HUES64 (cell line): ENCODE measurements around the gene PCBD2. TPM values are rescaled to one million over a fixed set of nuclear protein-coding genes. Genes with fewer than 3 reads are reported as not detected.
A peak's percentile ranks its signal among the peaks of the same experiment; 100 is the strongest.
"Not testable (repeated sequence)": the region's sequence is repeated elsewhere in the genome, so short reads cannot be mapped to it uniquely, and the experiment has no call there.

Experiments used
- H3K27ac ChIP-seq: 2 replicates; pipeline ENCODE4 v1.7.0; 2013; ENCODE audit warnings: low read depth, low read length, inconsistent platforms
- H3K27me3 ChIP-seq: 2 replicates; pipeline ENCODE4 v1.6.1; 2013; ENCODE audit warnings: mild to moderate bottlenecking, low read length; ENCODE audit not compliant: insufficient read depth
- H3K36me3 ChIP-seq: 2 replicates; pipeline ENCODE4 v1.6.1; 2013; ENCODE audit warnings: mild to moderate bottlenecking, low read length; ENCODE audit not compliant: insufficient read depth
- H3K4me1 ChIP-seq: 2 replicates; pipeline ENCODE4 v1.6.1; 2013; ENCODE audit warnings: mild to moderate bottlenecking, low read length, moderate library complexity; ENCODE audit not compliant: insufficient read depth
- H3K4me3 ChIP-seq: 2 replicates; pipeline ENCODE4 v1.5.1; 2013; ENCODE audit warnings: mild to moderate bottlenecking, low read length, moderate library complexity
- H3K9ac ChIP-seq: 2 replicates; pipeline ENCODE4 v1.6.1; 2013; ENCODE audit warnings: mild to moderate bottlenecking, low read depth, low read length
- H3K9me3 ChIP-seq: 2 replicates; pipeline ENCODE4 v1.6.1; 2013; ENCODE audit warnings: low read depth, low read length; ENCODE audit not compliant: insufficient read depth
- WGBS: fragments of 150-250, 120-280 bp; methylation state at CpG from one replicate; pipeline ENCODE4 v1.1.7; 2013; ENCODE audit warnings: missing lambda C conversion rate; 5-methylcytosine and 5-hydroxymethylcytosine counted together
- polyA plus RNA-seq, 2 experiments: library from polyadenylated mRNA; stranded (reverse); fragments of 50-300 nt; gene quantifications; one replicate each; pipeline ENCODE4 v1.2.3, GENCODE V29; 2013

The PCBD2 gene
- polyA plus RNA-seq (2013, experiment 1 of 2) = 5.6 TPM
- polyA plus RNA-seq (2013, experiment 2 of 2) = 6.1 TPM

DNA sequence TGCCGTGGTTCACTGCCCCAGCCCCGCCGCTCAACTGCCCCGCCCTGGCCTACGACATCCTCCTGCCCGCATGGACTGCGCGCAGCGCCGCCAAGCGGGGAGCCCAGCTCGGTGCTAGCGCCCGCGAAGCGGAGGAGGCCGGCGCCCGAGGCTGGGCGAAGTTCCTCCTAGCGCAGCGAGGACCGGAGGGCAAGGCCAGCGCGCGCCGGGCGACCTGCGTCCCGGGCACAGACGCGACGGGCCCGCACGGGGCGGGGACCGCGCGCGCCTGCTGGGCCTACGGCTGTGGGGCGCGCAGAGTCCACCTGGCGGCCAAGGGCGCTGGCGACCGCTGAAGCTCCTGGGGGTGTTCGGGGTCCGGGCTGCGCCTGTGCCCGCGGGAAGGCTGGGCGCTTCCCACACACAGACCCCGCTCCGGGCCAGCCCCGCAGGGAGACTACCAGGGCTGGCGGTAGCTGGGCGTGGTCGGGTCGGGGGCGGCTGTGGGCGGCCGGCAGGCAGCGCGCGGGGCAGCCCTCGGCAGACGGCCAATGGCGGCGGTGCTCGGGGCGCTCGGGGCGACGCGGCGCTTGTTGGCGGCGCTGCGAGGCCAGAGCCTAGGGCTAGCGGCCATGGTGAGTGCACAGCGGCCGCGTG, at the start of gene PCBD2:
PCBD2 (plus strand) TSS at position 522 of the 636 bp plus-strand sequence; CDS start at position 531, 9 bp downstream.
- H3K4me3 ChIP-seq = peak within 1 kb of the TSS; percentile 97
- no peaks in the 10 kb centered on the region; the same call in 1 of the 2 replicates for H3K4me1 ChIP-seq
- peak within 1 kb of the TSS; percentile 95 for H3K27ac ChIP-seq
- under 1% methylated on average over 84 of the region's 84 CpGs for WGBS
- no peaks in the 10 kb centered on the region for H3K27me3 ChIP-seq
- no peaks in the 10 kb centered on the region for H3K9me3 ChIP-seq
- peaks cover 6% of the 10 kb centered on the region for H3K36me3 ChIP-seq
- H3K9ac ChIP-seq = peak within 1 kb of the TSS; percentile 96

DNA sequence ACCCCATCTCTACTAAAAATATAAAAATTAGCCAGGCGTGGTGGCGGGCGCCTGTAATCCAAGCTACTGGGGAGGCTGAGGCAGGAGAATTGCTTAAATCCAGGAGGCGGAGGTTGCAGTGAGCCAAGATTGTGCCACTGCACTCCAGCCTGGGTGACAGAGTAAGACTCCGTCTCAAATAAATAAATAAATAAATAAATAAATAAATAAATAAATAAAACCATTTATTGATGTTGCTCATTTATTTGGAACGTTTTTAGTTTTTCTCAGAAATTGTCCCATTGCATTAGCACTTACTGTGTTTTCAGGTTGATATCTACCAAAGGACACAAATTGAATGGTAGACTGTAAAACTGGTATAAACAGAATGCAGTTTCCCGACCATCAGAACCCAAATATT, 48.5 kb upstream of the PCBD2 start:
- not testable (repeated sequence) for H3K4me1 ChIP-seq, H3K27ac ChIP-seq, H3K4me3 ChIP-seq, H3K9ac ChIP-seq, H3K27me3 ChIP-seq, H3K9me3 ChIP-seq
- 100% methylated on average over 5 of the region's 7 CpGs for WGBS
- H3K36me3 ChIP-seq = peaks cover 69% of the 10 kb centered on the region

DNA sequence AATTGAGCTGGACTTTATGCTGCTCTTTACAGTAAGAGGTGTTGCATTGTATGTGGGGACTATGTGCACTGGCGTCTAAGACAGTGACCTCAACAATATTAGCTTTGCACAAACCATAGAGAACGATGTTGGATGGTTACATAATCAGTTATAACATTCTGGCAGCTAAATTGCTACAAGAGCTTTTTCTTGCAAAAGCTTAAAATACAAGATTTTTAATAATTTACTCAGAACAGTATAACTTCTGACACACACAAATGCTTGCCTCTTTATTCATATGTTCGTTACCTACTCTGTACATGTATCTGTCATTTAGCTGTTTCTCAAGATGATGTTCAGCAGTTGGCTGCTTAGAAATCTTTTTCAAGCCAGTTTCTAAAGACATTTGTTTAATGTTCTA, 47.5 kb upstream of the PCBD2 start:
- peaks cover 62% of the 10 kb centered on the region for H3K36me3 ChIP-seq
- H3K9ac ChIP-seq = no peak overlapping the region
- WGBS = 93% methylated on average over 3 of the region's 3 CpGs
- no peaks in the 10 kb centered on the region for H3K9me3 ChIP-seq
- H3K4me3 ChIP-seq = no peak overlapping the region
- no peak overlapping the region for H3K27ac ChIP-seq
- no peaks in the 10 kb centered on the region for H3K27me3 ChIP-seq
- no peaks in the 10 kb centered on the region for H3K4me1 ChIP-seq

DNA sequence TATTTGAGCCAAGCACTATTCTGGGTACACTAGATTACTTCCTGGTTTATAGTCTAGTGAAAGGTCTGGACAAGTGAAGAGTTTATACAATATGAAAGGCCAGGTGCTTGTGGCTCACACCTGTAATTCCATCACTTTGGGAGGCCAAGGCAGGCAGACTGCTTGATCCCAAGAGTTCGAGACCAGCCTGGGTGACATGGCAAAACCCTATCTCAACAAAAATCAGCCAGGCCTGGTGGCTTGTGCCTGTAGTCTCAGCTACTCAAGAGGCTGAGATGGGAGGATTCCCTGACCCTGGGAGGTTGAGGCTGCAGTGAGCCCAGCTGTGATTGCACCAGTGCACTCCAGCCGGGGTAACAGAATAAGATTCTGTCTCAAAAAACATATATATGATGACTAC, 40.2 kb upstream of the PCBD2 start:
- whole genome bisulfite sequencing = 85% methylated on average over 2 of the region's 2 CpGs
- no peak overlapping the region for H3K27ac ChIP-seq

DNA sequence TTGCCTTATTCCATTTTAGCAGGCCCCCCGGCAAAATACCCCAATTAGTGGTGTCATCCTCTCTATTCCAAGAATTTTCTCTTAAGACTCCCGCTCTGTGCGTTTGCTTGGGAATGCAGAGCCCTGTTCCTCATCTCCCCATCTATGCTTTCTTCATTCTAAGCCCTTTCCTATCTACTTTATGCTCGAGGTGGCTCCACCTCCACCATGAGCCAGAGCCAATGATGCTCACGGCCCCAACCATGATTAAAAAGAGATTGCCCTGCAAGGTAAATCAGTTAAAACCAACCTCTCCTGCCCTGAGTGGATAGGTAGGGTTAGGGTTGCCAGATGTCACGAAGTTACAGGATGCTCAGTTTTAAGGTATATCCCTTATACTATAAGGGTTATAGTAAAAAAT, 31.4 kb upstream of the PCBD2 start:
- WGBS = 87% methylated on average over 5 of the region's 6 CpGs
- Histone ChIP-seq H3K27me3 (no peaks in the 10 kb centered on the region), H3K4me1 (peaks cover 15% of the 10 kb centered on the region), H3K36me3 (no peaks in the 10 kb centered on the region), H3K9ac (peak overlapping the region; percentile 91; the same call in 1 of the 2 replicates), H3K27ac (peak overlapping the region; percentile 85), H3K4me3 (peak overlapping the region; percentile 88), H3K9me3 (no peaks in the 10 kb centered on the region)

More for the DNA sequence above, 40.2 kb upstream of the PCBD2 start:
- Histone ChIP-seq H3K9ac (no peak overlapping the region), H3K36me3 (peaks cover under 1% of the 10 kb centered on the region), H3K27me3 (no peaks in the 10 kb centered on the region), H3K4me1 (no peaks in the 10 kb centered on the region), H3K9me3 (no peaks in the 10 kb centered on the region), H3K4me3 (no peak overlapping the region)

DNA sequence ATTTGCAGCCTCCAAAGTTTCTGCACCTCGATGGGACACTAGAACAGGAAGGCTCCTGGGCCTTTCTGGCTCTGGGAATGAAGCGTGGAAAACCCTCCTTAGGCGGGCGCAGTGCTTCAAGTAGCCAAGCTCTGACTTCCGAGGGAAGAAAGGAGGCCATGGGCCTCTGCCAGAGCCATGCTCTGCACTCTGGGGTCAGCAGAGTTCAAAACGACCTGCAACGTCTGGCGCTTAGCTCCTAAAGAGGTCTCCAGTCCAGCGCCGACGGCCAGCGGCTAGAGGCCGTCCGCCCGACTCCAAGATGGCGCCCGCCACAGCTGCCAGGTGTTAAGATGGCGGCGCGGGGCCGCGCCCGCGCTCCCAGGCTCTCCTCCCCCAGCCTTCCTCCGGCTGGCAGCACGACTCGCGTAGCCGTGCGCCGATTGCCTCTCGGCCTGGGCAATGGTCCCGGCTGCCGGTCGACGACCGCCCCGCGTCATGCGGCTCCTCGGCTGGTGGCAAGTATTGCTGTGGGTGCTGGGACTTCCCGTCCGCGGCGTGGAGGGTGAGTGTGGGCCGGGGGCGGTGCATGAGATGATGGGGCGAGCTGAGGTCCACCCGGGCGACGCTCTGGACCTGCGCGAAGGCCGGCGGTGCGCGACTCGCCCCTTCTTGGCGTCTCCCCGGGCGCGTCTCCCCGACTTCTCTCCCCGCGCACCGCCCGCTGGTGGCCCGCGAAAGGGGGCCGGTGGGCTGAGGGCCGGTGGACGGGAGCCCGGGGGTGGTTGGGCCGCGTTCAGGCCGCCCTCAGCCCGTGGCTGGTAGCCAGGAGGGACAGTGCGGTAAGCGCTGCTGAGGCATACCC, 30.7 kb upstream of the PCBD2 start, which contains the start of gene TXNDC15:
TXNDC15 (plus strand) TSS at position 385 of the 844 bp plus-strand sequence; CDS start at position 442, 57 bp downstream.
- Histone ChIP-seq H3K9me3 (no peaks in the 10 kb centered on the region), H3K36me3 (no peaks in the 10 kb centered on the region), H3K27me3 (no peaks in the 10 kb centered on the region), H3K27ac (peak within 1 kb of the TSS; percentile 85), H3K4me1 (peaks cover 15% of the 10 kb centered on the region), H3K9ac (peak within 1 kb of the TSS; percentile 91), H3K4me3 (peak within 1 kb of the TSS; percentile 88)
- 4% methylated on average over 77 of the region's 79 CpGs for WGBS

DNA sequence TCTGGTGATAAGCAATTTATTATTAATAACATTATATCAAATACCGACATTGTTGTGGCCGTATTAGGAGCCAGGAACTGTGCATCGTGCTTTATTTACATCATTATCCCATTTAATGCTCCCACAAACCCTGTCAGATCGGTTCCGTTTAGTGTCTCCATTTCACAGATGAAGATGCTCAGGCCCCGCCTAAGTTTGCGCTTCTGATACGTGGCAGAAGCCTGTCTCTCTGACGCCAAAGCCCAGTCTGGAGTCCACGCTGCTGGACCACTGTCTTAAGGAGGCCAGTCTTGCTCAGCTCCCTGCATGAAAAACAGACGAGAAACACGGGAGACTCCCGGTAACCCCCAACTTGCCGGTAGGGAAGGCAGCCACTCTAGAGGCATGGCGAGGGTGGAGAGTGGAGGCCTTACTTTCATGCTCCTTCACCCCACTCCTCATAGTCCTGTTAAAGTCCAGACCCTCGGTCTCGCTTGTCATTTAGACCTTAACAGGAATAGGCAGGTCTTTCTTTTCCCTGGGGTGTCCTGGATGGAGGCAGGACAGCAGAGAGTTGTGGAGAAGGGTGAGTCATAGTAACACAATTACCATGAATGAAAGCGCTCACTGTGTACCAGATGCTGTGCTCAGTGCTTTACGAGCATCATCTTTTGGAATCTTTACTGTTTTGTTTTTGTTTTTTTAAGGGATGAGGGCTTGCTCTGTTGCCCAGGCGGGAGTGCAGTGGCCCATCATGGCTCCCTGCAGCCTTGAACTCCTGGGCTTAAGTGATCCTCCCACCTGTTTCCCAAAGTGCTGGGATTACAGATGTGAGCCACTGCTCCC, 29.9 kb upstream of the PCBD2 start:
- Histone ChIP-seq H3K9me3 (no peaks in the 10 kb centered on the region), H3K36me3 (no peaks in the 10 kb centered on the region), H3K9ac (peak overlapping the region; percentile 91), H3K4me1 (peaks cover 15% of the 10 kb centered on the region), H3K27me3 (no peaks in the 10 kb centered on the region), H3K27ac (no peak overlapping the region), H3K4me3 (peak overlapping the region; percentile 88)
- 24% methylated on average over 20 of the region's 20 CpGs for WGBS

DNA sequence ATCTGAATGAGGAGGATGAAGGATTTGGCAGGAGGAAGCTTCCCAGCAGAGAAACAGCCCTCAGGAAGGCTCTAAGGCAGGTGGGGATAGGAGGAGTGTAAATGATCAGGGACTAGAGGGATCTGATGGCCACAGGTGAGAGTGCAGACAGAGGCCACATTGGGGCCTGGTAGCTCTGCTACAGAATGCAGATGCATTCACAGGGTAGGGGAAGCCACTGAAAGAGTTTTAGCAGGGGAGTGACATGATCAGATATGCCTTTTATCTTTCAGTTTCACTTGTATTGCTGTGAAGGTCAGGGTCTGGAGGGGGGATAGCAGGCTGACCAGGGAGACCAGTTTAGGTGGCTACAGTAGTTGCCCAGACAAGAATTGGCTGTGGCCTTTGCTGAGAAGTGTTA, 27.8 kb upstream of the PCBD2 start:
- H3K9ac ChIP-seq = no peak overlapping the region
- peaks cover 15% of the 10 kb centered on the region for H3K4me1 ChIP-seq
- no peaks in the 10 kb centered on the region for H3K9me3 ChIP-seq
- no peak overlapping the region for H3K27ac ChIP-seq
- no peaks in the 10 kb centered on the region for H3K27me3 ChIP-seq
- no peaks in the 10 kb centered on the region for H3K36me3 ChIP-seq
- H3K4me3 ChIP-seq = no peak overlapping the region

DNA sequence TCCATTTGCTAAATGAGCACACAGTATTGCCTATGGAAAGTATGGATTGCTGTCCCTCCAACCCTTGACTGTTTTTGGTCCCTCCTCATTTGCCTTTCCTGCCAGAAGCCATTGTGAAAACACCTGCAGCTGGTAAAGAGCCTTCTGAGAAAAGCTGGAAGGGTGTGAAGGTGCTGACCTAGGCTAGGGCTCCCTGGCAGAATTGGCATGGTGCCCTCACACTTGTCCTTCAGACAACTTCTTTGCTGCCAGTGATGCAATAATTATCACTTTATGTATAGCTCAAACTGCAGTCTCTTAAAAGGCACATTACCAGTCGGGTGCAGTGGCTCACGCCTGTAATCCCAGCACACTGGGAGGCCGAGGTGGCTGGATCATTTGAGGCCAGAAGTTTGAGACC, 26.5 kb upstream of the PCBD2 start:
- Histone ChIP-seq H3K4me3 (no peak overlapping the region), H3K27me3 (no peaks in the 10 kb centered on the region), H3K9me3 (no peaks in the 10 kb centered on the region), H3K36me3 (no peaks in the 10 kb centered on the region), H3K4me1 (peaks cover 12% of the 10 kb centered on the region), H3K27ac (no peak overlapping the region), H3K9ac (no peak overlapping the region)
- 95% methylated on average over 3 of the region's 3 CpGs for WGBS

DNA sequence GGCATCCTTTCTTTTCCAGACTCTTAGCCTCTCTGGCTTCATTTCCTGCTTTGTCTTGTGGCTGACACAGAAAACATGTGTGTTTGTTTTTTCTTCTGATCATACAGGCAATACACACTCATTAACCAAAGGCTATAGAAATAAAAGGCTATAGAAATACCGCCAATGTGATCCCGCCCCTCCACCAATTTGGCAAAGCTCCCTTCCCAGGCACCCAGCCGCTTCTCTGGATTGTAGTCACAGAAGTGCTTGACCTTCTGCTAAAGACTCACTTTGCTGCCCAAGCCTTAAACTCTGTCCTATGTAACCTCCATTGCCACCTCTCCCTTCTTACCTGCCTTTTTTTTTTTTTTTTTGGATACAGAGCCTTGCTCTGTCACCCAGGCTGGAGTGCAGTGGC, 25.5 kb upstream of the PCBD2 start:
- 93% methylated on average over 3 of the region's 3 CpGs for WGBS
- H3K4me1 ChIP-seq = peaks cover 6% of the 10 kb centered on the region; the same call in 1 of the 2 replicates
- H3K4me3 ChIP-seq = no peak overlapping the region
- H3K27me3 ChIP-seq = no peaks in the 10 kb centered on the region
- no peaks in the 10 kb centered on the region for H3K36me3 ChIP-seq
- no peak overlapping the region for H3K27ac ChIP-seq
- no peaks in the 10 kb centered on the region for H3K9me3 ChIP-seq
- H3K9ac ChIP-seq = no peak overlapping the region

DNA sequence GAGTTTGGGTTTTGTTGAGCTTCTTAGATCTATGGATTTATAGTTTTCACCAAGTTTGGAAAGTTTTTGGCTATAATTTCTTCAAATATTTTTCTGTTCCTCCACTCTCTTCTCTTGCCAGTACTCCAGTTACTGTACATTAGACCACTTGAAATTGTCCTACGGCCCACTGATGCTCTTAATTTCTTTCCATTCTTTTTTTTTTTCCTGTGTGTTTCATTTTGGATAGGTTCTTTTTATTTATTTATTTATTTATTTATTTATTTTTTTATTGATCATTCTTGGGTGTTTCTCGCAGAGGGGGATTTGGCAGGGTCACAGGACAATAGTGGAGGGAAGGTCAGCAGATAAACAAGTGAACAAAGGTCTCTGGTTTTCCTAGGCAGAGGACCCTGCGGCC, 24.0 kb upstream of the PCBD2 start:
- not testable (repeated sequence) for H3K4me3 ChIP-seq, H3K27ac ChIP-seq, H3K9me3 ChIP-seq, H3K9ac ChIP-seq, H3K27me3 ChIP-seq, H3K4me1 ChIP-seq, H3K36me3 ChIP-seq
- 91% methylated on average over 1 of the region's 3 CpGs for WGBS
